ENCODE results near the gene NOTCH4.

NOTCH4 gene

GRCh38 chr6:32174416-32174815 is 49.5 kb downstream of the NOTCH4 start:
- ChIA-PET POLR2A (ENCODE audit: low non-redundant PET) (no interaction called here), CTCF (interaction anchor here (1.0 kb wide), 1 partner anchor 20 kb away, joined by 3 read pairs; no protein-coding TSS in a partner anchor)
- no peak for TF ChIP-seq CTCF (conservative IDR thresholded peaks at IDR 0.05; ENCODE audit: low read depth)
- no peak overlapping the region for H3K27ac ChIP-seq
- DNase-seq (ENCODE audit: low spot score): no peak

GRCh38 chr6:32173051-32173727 is 50.7 kb downstream of the NOTCH4 start:
- CTCF ChIA-PET: interaction anchor here (1.0 kb wide), 1 partner anchor 19 kb away, joined by 3 read pairs; no protein-coding TSS in a partner anchor
- H3K27ac ChIP-seq: no peak overlapping the region
- no peak for DNase-seq (ENCODE audit: low spot score)
- POLR2A ChIA-PET (ENCODE audit: low non-redundant PET): no interaction called here
- no peak for TF ChIP-seq CTCF (conservative IDR thresholded peaks at IDR 0.05; ENCODE audit: low read depth)

GRCh38 chr6:32171234-32171633 is 52.6 kb downstream of the NOTCH4 start:
- TF ChIP-seq CTCF (conservative IDR thresholded peaks at IDR 0.05; ENCODE audit: low read depth): no peak
- ChIA-PET CTCF (no interaction called here), POLR2A (ENCODE audit: low non-redundant PET) (no interaction called here)
- no peak for DNase-seq (ENCODE audit: low spot score)
- peak overlapping the region; percentile 19 for H3K27ac ChIP-seq

DNA sequence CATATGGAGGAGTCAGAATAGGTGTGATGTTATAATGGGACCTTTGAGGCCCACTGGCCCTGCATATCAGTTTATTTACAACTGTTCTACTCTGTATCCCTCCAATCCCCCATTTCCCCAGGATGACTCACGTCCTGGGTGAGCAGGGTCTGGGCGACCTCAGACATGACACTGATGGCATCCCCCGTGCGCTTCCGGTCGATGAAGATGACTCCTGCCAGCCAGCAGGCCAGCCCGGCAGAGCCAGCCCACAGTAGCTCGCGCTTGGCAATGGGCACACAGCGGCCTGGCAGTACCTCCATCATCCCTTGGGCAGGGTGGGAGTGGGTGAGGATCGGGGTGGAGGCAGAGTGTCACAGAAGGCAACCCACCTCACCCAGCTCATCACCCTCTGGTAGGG is 53.6 kb downstream of the NOTCH4 start:
- peak overlapping the region; percentile 56 for H3K27ac ChIP-seq
- DNase-seq (ENCODE audit: low spot score): no peak
- POLR2A ChIA-PET (ENCODE audit: low non-redundant PET): no interaction called here
- CTCF ChIA-PET: no interaction called here
- no peak for TF ChIP-seq CTCF (conservative IDR thresholded peaks at IDR 0.05; ENCODE audit: low read depth)

DNA sequence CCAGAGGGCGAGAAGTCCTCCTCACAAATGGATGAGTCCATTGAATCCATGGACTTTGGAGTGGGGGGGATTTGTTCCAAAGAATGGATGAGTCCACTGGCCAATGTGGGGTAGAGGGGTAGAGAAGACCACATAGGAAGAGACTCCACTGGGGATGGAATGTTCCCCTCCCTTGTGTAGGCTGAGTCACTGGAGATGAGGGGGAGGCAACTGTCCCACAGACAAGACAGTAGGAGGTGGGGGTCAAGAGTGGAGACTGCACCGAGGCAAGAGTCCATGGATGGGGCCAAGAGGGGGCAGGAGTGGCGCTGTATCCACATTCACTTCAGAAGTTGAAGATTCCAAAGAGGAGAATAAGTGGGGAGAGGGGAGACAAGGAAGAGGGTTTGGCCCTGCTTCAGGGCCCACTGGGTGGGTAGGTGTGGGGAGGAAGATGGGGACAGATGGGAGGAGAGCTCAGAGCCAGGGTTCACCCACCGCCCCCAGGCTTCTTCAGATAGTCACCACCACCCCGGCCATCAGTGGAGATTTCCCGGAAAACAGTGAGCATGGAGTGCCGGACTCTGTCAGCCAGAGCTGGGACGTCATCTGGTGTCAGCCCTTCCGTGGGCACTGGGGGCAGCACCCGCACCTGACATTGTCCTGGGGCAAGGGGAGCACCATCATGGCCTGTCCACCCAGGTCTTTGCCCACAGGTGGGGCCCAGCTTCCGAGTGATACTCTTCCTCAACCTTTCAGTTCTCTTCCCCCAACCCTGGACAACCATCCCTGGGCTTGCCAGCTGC is 54.9 kb downstream of the NOTCH4 start:
- CTCF ChIA-PET: no interaction called here
- POLR2A ChIA-PET (ENCODE audit: low non-redundant PET): no interaction called here
- TF ChIP-seq CTCF (conservative IDR thresholded peaks at IDR 0.05; ENCODE audit: low read depth): no peak

DNA sequence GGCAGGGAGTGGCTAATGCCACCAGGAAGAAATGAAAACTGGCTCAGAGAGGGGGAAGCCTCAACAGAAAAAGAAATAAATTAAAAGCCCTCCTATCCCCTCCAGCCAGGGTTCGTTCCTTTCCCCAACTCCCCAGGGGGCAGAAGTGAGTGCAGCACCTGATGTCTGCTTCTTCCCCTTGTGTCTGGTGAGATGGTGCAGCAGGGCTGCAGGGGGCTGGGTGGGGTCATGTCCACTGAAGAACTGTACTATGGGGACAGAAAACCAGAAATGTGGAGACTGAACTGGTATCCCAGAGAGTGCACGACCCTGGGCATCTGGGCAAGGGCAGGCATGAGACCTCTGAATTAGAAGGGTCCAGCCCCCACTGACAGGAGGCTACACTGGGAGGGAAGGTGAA is 55.5 kb downstream of the NOTCH4 start:
- H3K27ac ChIP-seq: peak overlapping the region; percentile 56
- no peak for TF ChIP-seq CTCF (conservative IDR thresholded peaks at IDR 0.05; ENCODE audit: low read depth)
- ChIA-PET POLR2A (ENCODE audit: low non-redundant PET) (no interaction called here), CTCF (no interaction called here)
- no peak for DNase-seq (ENCODE audit: low spot score)

More for the DNA sequence above, 54.9 kb downstream of the NOTCH4 start:
- no peak for DNase-seq (ENCODE audit: low spot score)
- H3K27ac ChIP-seq: peak overlapping the region; percentile 56

Measured in RWPE1 (cell line).